Karpas-422 (cell line): ENCODE measurements around the gene ZSCAN5C. TPM values are rescaled to one million over a fixed set of nuclear protein-coding genes. Genes with fewer than 3 reads are reported as not detected.
"Not testable (repeated sequence)": the region's sequence is repeated elsewhere in the genome, so short reads cannot be mapped to it uniquely, and the experiment has no call there.

Source experiments
- DNase-seq: peaks from one replicate; pipeline ENCODE4 v3.0.0-alpha.2; 2015
- H2AFZ ChIP-seq: fragments of 200-600 bp; sonication (generic); 2 replicates; pipeline ENCODE4 v1.6.1; 2014; ENCODE audit warnings: antibody characterized with exemption, low read length, mixed read lengths
- H3K27ac ChIP-seq: fragments of 200-600 bp; sonication (generic); 2 replicates; pipeline ENCODE4 v1.5.1; 2014; ENCODE audit warnings: mild to moderate bottlenecking, low read length, moderate library complexity
- H3K27me3 ChIP-seq: fragments of 200-600 bp; sonication (generic); 2 replicates; pipeline ENCODE4 v1.6.1; 2014; ENCODE audit warnings: low read length, mixed read lengths
- H3K36me3 ChIP-seq: fragments of 200-600 bp; sonication (generic); 2 replicates; pipeline ENCODE4 v1.6.1; 2014; ENCODE audit warnings: low read length, mixed read lengths; ENCODE audit not compliant: insufficient read depth
- H3K4me1 ChIP-seq: fragments of 200-600 bp; sonication (generic); 2 replicates; pipeline ENCODE4 v1.6.1; 2014; ENCODE audit warnings: mild to moderate bottlenecking, low read length, mixed read lengths
- H3K4me2 ChIP-seq: fragments of 200-600 bp; sonication (generic); 2 replicates; pipeline ENCODE4 v1.6.1; 2014; ENCODE audit warnings: low read length, low read depth, mild to moderate bottlenecking; ENCODE audit not compliant: poor library complexity, severe bottlenecking
- H3K4me3 ChIP-seq: fragments of 200-600 bp; sonication (generic); 2 replicates; pipeline ENCODE4 v1.5.1; 2014; ENCODE audit warnings: mild to moderate bottlenecking, antibody characterized with exemption, low read length, mixed read lengths
- H3K79me2 ChIP-seq: fragments of 200-600 bp; sonication (generic); 2 replicates; pipeline ENCODE4 v1.6.1; 2014; ENCODE audit warnings: mild to moderate bottlenecking, low read length, mixed read lengths
- H3K9ac ChIP-seq: fragments of 200-600 bp; sonication (generic); 2 replicates; pipeline ENCODE4 v1.6.0; 2014; ENCODE audit warnings: low read length
- H3K9me2 ChIP-seq: fragments of 200-600 bp; sonication (generic), shearing (Covaris generic); replicated peaks from 2 replicates; pipeline ENCODE4 v1.6.0; 2014; ENCODE audit warnings: mild to moderate bottlenecking, low read length, moderate library complexity; ENCODE audit not compliant: insufficient read depth
- H3K9me3 ChIP-seq: fragments of 300-700, 200-600 bp; sonication (generic); 2 replicates; pipeline ENCODE4 v1.6.1; 2014; ENCODE audit warnings: low read length, mixed read lengths
- H4K20me1 ChIP-seq: fragments of 200-600 bp; sonication (generic); 2 replicates; pipeline ENCODE4 v1.6.1; 2014; ENCODE audit warnings: mild to moderate bottlenecking, antibody characterized with exemption, low read length, low read depth; ENCODE audit not compliant: insufficient read depth
- total RNA-seq: library from RNA; depleted of rRNA; stranded (reverse); fragments of >200 nt; shearing (Covaris generic); gene quantifications from 2 replicates; pipeline ENCODE4 v1.2.3, GENCODE V29; 2014; ENCODE audit warnings: low replicate concordance

ZSCAN5C gene
- total RNA-seq, 1 experiment from 2014 or later, result not detected

GRCh38 chr19:56199687-56200086, 2.4 kb upstream of the ZSCAN5C start:
- Histone ChIP-seq H3K9ac (no peak overlapping the region), H3K36me3 (no peaks in the 10 kb centered on the region), H3K4me2 (no peak overlapping the region), H3K9me3 (no peaks in the 10 kb centered on the region), H3K4me1 (no peaks in the 10 kb centered on the region), H3K9me2 (no peaks in the 10 kb centered on the region), H3K27me3 (no peaks in the 10 kb centered on the region), H2AFZ (no peak overlapping the region), H3K4me3 (no peak overlapping the region), H4K20me1 (no peaks in the 10 kb centered on the region), H3K79me2 (no peaks in the 10 kb centered on the region), H3K27ac (no peak overlapping the region)
- DNase-seq, result no peak

GRCh38 chr19:56207581-56207980, 5.5 kb downstream of the ZSCAN5C start:
- not testable (repeated sequence) for H3K27me3 ChIP-seq, H3K4me2 ChIP-seq, H3K9ac ChIP-seq, H3K79me2 ChIP-seq, H3K9me3 ChIP-seq, DNase-seq, H3K36me3 ChIP-seq, H3K4me3 ChIP-seq, H3K27ac ChIP-seq, H4K20me1 ChIP-seq, H3K9me2 ChIP-seq, H3K4me1 ChIP-seq, H2AFZ ChIP-seq

GRCh38 chr19:56209091-56209490, 7.0 kb downstream of the ZSCAN5C start:
- H3K27ac ChIP-seq, result no peak overlapping the region
- no peaks in the 10 kb centered on the region for H3K9me2 ChIP-seq
- no peak overlapping the region for H3K4me2 ChIP-seq
- no peaks in the 10 kb centered on the region for H4K20me1 ChIP-seq
- no peak for DNase-seq
- H3K9me3 ChIP-seq, result no peaks in the 10 kb centered on the region
- H3K4me1 ChIP-seq, result no peaks in the 10 kb centered on the region; the same call in 1 of the 2 replicates
- no peak overlapping the region for H2AFZ ChIP-seq
- H3K36me3 ChIP-seq, result no peaks in the 10 kb centered on the region
- H3K27me3 ChIP-seq, result no peaks in the 10 kb centered on the region
- no peak overlapping the region for H3K4me3 ChIP-seq
- H3K79me2 ChIP-seq, result no peaks in the 10 kb centered on the region
- H3K9ac ChIP-seq, result no peak overlapping the region

- H3K9me2 ChIP-seq, H3K4me3 ChIP-seq, H3K9me3 ChIP-seq, H3K4me2 ChIP-seq, H3K4me1 ChIP-seq, H3K36me3 ChIP-seq, H3K9ac ChIP-seq, H4K20me1 ChIP-seq, H3K27ac ChIP-seq, H3K79me2 ChIP-seq, H2AFZ ChIP-seq, H3K27me3 ChIP-seq, DNase-seq: not testable (repeated sequence)
Measured at GRCh38 chr19:56210036-56210435, 8.0 kb downstream of the ZSCAN5C start.

GRCh38 chr19:56211718-56212117, 9.6 kb downstream of the ZSCAN5C start:
- Histone ChIP-seq H3K4me1 (no peaks in the 10 kb centered on the region; the same call in 1 of the 2 replicates), H2AFZ (no peak overlapping the region), H3K9me2 (no peaks in the 10 kb centered on the region), H3K27ac (no peak overlapping the region), H3K9ac (no peak overlapping the region), H3K27me3 (no peaks in the 10 kb centered on the region), H3K79me2 (no peaks in the 10 kb centered on the region), H4K20me1 (no peaks in the 10 kb centered on the region), H3K36me3 (no peaks in the 10 kb centered on the region), H3K9me3 (no peaks in the 10 kb centered on the region), H3K4me3 (no peak overlapping the region), H3K4me2 (no peak overlapping the region)
- DNase-seq, result no peak

GRCh38 chr19:56217039-56217949, 15.2 kb downstream of the ZSCAN5C start:
- no peaks in the 10 kb centered on the region for H3K4me1 ChIP-seq
- no peak overlapping the region for H3K4me2 ChIP-seq
- H3K9me2 ChIP-seq, result no peaks in the 10 kb centered on the region
- no peaks in the 10 kb centered on the region for H3K36me3 ChIP-seq
- no peak overlapping the region for H3K9ac ChIP-seq
- no peaks in the 10 kb centered on the region for H4K20me1 ChIP-seq
- H3K79me2 ChIP-seq, result no peaks in the 10 kb centered on the region
- H3K27me3 ChIP-seq, result no peaks in the 10 kb centered on the region
- H2AFZ ChIP-seq, result no peak overlapping the region
- H3K9me3 ChIP-seq, result no peaks in the 10 kb centered on the region
- no peak overlapping the region for H3K27ac ChIP-seq
- no peak overlapping the region for H3K4me3 ChIP-seq
- DNase-seq, result no peak

GRCh38 chr19:56218961-56219360, 16.9 kb downstream of the ZSCAN5C start:
- H3K4me3 ChIP-seq, result no peak overlapping the region
- no peak overlapping the region for H3K9ac ChIP-seq
- no peak overlapping the region for H3K27ac ChIP-seq
- H3K27me3 ChIP-seq, result no peaks in the 10 kb centered on the region
- H2AFZ ChIP-seq, result no peak overlapping the region
- H3K36me3 ChIP-seq, result no peaks in the 10 kb centered on the region
- no peak overlapping the region for H3K4me2 ChIP-seq
- no peak for DNase-seq
- no peaks in the 10 kb centered on the region for H3K9me3 ChIP-seq
- no peaks in the 10 kb centered on the region for H4K20me1 ChIP-seq
- H3K79me2 ChIP-seq, result no peaks in the 10 kb centered on the region
- no peaks in the 10 kb centered on the region for H3K4me1 ChIP-seq
- no peaks in the 10 kb centered on the region for H3K9me2 ChIP-seq

- not testable (repeated sequence) for H3K4me2 ChIP-seq, H3K9me2 ChIP-seq, H3K4me1 ChIP-seq, DNase-seq, H3K9me3 ChIP-seq, H3K27me3 ChIP-seq, H3K9ac ChIP-seq, H3K79me2 ChIP-seq, H3K4me3 ChIP-seq, H4K20me1 ChIP-seq, H2AFZ ChIP-seq, H3K36me3 ChIP-seq, H3K27ac ChIP-seq
Measured at GRCh38 chr19:56221442-56221841, 19.4 kb downstream of the ZSCAN5C start.
